ENCODE measurements around the gene FAM221A.
"Not testable (repeated sequence)": the region's sequence is repeated elsewhere in the genome, so short reads cannot be mapped to it uniquely, and the experiment has no call there.

FAM221A gene

GRCh38 chr7:23709081-23709750 lies 29.2 kb downstream of the FAM221A start:
- no peak for DNase-seq

- no peak for DNase-seq
These were observed 30.0 kb downstream of the FAM221A start, which contains the start of gene STK31 for GRCh38 chr7:23710000-23710399. STK31 (plus strand) TSS chr7:23710219; CDS start chr7:23710286, 67 bp downstream.

- peak; percentile 61 for DNase-seq
These were observed 32.6 kb downstream of the FAM221A start for GRCh38 chr7:23712368-23713284.

- no peak for DNase-seq
These were observed 33.5 kb downstream of the FAM221A start for GRCh38 chr7:23713285-23714149.

GRCh38 chr7:23714150-23714464 lies 34.1 kb downstream of the FAM221A start:
- DNase-seq = no peak

- DNase-seq = no peak
These were observed 34.6 kb downstream of the FAM221A start for GRCh38 chr7:23714579-23714978.

- no peak for DNase-seq
These were observed 35.1 kb downstream of the FAM221A start for GRCh38 chr7:23715099-23715498.

GRCh38 chr7:23717788-23718187 lies 37.8 kb downstream of the FAM221A start:
- no peak for DNase-seq

- no peak for DNase-seq
These were observed 41.5 kb downstream of the FAM221A start for GRCh38 chr7:23721456-23721855.

GRCh38 chr7:23722587-23723216 lies 42.7 kb downstream of the FAM221A start:
- not testable (repeated sequence) for DNase-seq

GRCh38 chr7:23724113-23724512 lies 44.1 kb downstream of the FAM221A start:
- DNase-seq = not testable (repeated sequence)

- no peak for DNase-seq
These were observed 62.1 kb downstream of the FAM221A start for GRCh38 chr7:23742051-23742450.

GRCh38 chr7:23743226-23743625 lies 63.2 kb downstream of the FAM221A start:
- DNase-seq = no peak

GRCh38 chr7:23746629-23747028 lies 66.6 kb downstream of the FAM221A start:
- no peak for DNase-seq

- no peak for DNase-seq
These were observed 71.9 kb downstream of the FAM221A start for GRCh38 chr7:23751852-23752251.

All from NCI-H1694 (cell line).